ENCODE results near the gene MACROD2.

DNA sequence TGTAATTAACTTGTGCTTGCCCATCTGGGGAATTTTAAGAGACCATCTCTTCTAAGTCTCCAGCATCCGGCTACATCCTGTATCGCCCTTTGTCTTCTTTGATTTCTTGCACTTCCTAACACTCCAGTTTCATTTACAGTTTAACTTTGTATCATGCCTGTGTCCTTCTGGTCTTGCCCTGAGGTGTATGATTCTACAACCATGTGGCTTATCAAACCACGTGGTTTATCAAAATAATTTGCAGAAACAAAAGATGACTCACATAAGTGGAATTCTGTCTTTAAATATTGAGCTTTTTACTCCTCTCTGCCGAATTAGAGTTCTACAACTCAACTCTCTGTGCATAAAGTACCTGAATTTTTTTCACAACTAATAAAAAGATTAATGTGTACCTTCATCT is 1997.2 kb downstream of the MACROD2 start:
- TF ChIP-seq, protein P1, sequence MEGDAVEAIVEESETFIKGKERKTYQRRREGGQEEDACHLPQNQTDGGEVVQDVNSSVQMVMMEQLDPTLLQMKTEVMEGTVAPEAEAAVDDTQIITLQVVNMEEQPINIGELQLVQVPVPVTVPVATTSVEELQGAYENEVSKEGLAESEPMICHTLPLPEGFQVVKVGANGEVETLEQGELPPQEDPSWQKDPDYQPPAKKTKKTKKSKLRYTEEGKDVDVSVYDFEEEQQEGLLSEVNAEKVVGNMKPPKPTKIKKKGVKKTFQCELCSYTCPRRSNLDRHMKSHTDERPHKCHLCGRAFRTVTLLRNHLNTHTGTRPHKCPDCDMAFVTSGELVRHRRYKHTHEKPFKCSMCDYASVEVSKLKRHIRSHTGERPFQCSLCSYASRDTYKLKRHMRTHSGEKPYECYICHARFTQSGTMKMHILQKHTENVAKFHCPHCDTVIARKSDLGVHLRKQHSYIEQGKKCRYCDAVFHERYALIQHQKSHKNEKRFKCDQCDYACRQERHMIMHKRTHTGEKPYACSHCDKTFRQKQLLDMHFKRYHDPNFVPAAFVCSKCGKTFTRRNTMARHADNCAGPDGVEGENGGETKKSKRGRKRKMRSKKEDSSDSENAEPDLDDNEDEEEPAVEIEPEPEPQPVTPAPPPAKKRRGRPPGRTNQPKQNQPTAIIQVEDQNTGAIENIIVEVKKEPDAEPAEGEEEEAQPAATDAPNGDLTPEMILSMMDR (IDR thresholded peaks at IDR 0.05), result no peak
- no peak for TF ChIP-seq POLR2A (IDR thresholded peaks at IDR 0.05)
- no peak for TF ChIP-seq POLR2AphosphoS5 (IDR thresholded peaks at IDR 0.05)
